Peyer's patch (tissue), 4 donors: ENCODE results near the gene TBL1X.

ENCODE experiments used
- CTCF ChIP-seq, 6 experiments: fragments of 450-650 bp in 4 of 6; fragments of 200-600 bp in 2 of 6; sonication (generic) in 1 of 6; IDR thresholded peaks; one replicate each; pipeline ENCODE4 v1.5.1; 2017 to 2019; ENCODE audit warnings: antibody characterized with exemption in 6 of 6, mild to moderate bottlenecking in 3 of 6, moderate library complexity in 1 of 6
- POLR2A ChIP-seq, 2 donors: fragments of 450-650 bp; IDR thresholded peaks; one replicate each; pipeline ENCODE4 v1.5.1; 2017; ENCODE audit warnings: antibody characterized with exemption in 2 of 2, mild to moderate bottlenecking in 2 of 2, moderate library complexity in 2 of 2

GRCh38 chrX:9644335-9644734 lies 179.5 kb downstream of the TBL1X start:
- TF ChIP-seq CTCF (IDR thresholded peaks at IDR 0.05) (no peak), POLR2A (IDR thresholded peaks at IDR 0.05) (no peak)
